ENCODE results near the gene USO1.

- TF ChIP-seq CTCF (IDR thresholded peaks at IDR 0.05; ENCODE audit: extremely low read depth in 1 of 2, insufficient read depth in 1 of 2, low read depth in 1 of 2, low read length in 2 of 2), result no peak
- no peak for TF ChIP-seq POLR2A (IDR thresholded peaks at IDR 0.05; ENCODE audit: low read depth, low read length)
- no peak for TF ChIP-seq POLR2AphosphoS5 (IDR thresholded peaks at IDR 0.05; ENCODE audit: insufficient read depth, low read depth, low read length)
- no peak for TF ChIP-seq FOS (IDR thresholded peaks at IDR 0.05; ENCODE audit: borderline replicate concordance, insufficient read depth, low read length)
- TF ChIP-seq MAX (IDR thresholded peaks at IDR 0.05; ENCODE audit: insufficient read depth, insufficient read length), result no peak
- TF ChIP-seq EZH2 (IDR thresholded peaks at IDR 0.05; ENCODE audit: borderline replicate concordance, low read depth, low read length, severe bottlenecking), result no peak
- TF ChIP-seq MYC (IDR thresholded peaks at IDR 0.05; ENCODE audit: low read depth, low read length), result no peak
- TF ChIP-seq GATA2 (IDR thresholded peaks at IDR 0.05; ENCODE audit: insufficient read depth, insufficient read length, low read depth, low read length), result no peak
Observed at GRCh38 chr4:75702919-75703411, 21.4 kb upstream of the USO1 start.
